C1 segment of cervical spinal cord (tissue), 14 donors: Measurements from ENCODE around the gene GPR171.
A peak's percentile ranks its signal among the peaks of the same experiment; 100 is the strongest.
"Not testable (repeated sequence)": the region's sequence is repeated elsewhere in the genome, so short reads cannot be mapped to it uniquely, and the experiment has no call there.

ENCODE experiments used
- DNase-seq, 14 donors: peaks; one replicate each; lab custom pipeline; 2025; lab: John Stamatoyannopoulos, UW

Gene GPR171, protein sequence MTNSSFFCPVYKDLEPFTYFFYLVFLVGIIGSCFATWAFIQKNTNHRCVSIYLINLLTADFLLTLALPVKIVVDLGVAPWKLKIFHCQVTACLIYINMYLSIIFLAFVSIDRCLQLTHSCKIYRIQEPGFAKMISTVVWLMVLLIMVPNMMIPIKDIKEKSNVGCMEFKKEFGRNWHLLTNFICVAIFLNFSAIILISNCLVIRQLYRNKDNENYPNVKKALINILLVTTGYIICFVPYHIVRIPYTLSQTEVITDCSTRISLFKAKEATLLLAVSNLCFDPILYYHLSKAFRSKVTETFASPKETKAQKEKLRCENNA

DNA sequence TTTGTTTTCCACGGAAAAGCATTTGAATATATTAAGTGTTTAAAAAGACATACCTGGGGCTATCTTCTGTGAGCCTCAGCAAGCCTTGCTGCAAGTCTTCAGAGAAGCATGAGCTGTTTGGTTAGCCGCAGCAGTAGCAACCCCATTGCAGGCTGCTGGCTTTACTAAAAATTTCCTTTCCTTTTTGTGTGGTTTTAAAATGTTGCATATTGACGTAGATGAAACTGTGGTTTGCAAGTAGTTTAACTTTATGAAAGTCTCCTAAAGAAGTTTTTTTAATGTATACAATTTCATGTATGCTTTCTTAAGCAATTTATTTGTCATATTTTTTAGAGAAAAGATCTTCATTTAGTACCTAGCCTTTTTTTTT, at the start of gene GPR171:
Gene GPR171 (minus strand): TSS at position 166 of the 370 bp plus-strand sequence. CDS start 3,830 bp downstream, outside the sequence.
- DNase-seq = no peak

DNA sequence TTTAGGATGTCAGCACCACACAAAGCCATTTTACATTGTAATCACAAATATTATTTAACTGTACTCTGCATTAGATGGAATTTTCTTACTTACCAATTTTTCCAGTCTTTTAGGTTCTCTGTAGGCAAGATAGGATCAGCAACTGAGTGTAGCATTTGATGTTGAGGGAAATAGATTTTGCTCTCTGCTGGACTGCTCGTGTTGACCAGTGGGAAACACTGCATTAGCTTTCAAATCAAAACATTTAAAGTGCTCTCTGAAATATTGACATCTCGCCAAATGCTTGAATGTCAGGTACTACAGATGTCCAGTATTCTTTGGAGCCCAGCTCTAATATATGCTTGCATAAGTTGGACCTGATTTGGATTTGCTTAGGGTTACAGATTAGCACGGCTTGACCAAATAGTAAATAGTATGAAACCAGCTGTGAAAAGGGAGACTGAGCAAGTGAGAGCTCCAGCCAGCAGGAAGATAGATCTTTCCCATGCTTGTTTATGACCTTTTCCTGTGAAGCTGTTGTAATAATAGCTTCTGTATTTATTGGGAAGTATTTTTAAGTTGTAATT, 45.8 kb upstream of the GPR171 start:
- DNase-seq = no peak

DNA sequence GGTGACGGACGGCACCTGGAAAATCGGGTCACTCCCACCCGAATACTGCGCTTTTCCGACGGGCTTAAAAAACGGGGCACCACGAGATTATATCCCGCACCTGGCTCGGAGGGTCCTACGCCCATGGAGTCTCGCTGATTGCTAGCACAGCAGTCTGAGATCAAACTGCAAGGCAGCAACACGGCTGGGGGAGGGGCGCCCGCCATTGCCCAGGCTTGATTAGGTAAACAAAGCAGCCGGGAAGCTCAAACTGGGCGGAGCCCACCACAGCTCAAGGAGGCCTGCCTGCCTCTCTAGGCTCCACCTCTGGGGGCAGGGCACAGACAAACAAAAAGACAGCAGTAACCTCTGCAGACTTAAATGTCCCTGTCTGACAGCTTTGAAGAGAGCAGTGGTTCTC, 39.0 kb upstream of the GPR171 start:
- DNase-seq = not testable (repeated sequence)

DNA sequence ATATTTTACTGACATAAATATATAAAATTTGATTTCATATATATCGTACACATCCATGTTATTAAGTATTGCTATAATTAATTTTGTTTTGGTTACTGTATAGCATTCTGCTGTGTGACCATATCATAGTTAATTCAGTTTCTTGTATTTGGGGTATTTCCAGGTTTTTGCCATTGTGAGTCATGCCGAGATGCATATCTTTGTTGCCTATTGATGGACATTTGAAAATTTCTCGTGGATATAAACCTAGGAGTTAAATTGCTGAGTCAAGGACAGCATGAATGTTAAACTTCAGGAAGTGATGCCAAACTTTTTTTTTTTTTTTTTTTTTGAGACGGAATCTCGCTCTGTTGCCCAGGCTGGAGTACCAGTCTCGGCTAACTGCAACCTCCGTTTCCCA, 33.7 kb upstream of the GPR171 start:
- DNase-seq = no peak

DNA sequence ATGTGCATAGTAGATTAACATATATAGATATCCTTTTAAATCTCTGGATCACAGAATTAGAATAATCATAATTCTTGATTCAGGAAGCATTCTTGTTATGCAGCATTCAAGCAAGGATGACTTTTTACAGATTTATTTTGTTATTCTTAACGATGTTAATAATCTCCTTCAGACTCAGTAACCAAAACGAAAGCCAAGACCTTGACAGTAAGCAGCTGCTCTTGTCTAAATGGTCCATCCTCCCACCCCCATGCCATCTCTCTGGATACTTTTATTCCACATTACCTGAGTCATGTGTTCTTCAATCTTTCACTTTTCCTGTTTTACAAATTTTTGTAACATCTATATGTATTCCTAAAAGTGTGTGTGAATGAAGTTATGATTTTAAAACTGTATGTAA, 33.3 kb upstream of the GPR171 start:
- DNase-seq = no peak

DNA sequence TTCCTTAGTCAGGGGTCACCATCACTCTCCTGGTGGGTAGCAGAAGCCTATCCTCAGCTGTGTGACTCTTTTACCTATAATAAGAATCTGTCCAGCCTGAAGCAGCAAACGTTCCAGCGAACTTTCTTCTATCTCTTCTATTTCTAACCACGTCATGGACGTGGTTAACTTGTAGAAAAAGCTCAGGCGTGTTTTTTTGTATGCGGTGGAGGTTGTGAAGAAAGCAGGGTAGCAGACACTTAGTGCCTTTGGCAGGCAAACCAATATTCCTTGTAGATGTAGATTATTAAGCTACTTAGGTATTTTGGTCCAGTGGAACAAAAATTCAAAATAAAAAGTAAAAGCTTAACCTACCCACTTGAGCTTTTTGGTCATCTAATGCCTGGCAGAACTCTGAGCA, 31.8 kb upstream of the GPR171 start:
- no peak for DNase-seq

DNA sequence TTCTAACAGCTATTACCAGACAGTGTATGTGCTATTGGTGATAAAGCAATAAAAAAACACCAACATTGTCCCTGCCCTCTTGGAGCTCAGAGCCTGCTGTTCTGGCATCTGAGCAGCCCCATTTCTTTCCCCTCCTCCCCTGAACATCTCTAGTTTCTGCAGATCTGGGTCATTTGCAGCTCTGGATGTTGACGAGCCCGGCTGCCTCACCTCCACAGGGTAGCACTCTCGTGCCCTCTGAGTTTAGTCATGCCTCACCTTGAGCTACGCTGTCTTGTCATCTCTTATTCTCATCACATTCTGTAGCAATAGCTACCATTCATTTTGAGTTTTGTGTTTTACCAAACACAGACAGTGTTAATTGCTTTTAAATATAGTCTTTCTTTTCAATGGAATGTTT, 30.0 kb upstream of the GPR171 start:
- DNase-seq = no peak

DNA sequence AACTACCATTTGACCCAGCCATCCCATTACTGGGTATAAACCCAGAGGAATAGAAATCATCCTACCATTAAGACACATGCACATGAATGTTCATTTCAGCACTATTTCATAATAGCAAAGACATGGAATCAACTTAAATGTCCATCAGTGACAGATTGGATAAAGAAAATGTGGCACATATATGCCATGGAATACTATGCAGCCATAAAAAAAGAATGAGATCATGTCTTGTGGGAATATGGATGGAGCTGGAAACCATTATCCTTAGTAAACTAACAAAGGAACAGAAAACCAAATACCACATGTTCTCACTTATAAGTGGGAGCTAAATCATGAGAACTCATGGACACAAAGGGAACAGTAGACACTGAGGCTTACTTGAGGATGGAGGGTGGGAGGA, 29.4 kb upstream of the GPR171 start:
- not testable (repeated sequence) for DNase-seq

DNA sequence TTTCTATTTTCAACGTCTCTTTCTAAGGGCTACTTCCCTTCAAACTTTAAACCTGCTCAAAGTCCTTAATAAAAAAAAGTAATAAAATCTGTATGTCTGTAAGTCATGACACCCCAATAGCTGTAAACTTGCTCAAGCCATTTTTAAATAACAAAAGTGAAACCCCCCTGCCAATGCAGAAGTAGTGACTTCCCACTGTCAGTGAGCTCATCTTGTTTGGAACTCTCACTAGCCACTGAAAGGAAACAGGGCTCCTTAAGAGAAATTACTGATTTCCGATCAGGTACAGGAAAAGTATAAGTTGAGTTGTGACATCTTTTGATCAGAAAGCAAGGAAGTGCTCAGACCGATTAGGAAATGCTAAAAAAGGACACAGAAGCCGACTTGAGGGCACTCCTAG, 27.6 kb upstream of the GPR171 start:
- DNase-seq = no peak

DNA sequence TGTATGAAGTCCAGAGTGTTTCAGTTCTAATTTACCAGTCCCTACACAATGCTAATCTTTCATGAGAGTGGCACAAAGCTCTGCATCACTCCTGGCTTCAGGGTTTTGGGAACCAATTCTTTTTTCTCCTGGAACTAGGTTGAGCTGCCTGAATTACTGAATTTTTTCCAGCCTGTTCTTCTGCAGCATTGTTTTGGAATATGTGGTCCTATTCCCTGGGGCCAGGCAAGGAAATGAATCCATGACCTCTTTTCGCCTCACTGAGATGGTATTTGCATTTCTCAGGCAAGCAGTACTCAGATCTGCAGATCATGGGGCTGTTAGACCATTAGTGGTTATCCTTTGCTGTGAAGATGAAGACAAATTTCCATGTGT, 25.6 kb upstream of the GPR171 start:
- no peak for DNase-seq

DNA sequence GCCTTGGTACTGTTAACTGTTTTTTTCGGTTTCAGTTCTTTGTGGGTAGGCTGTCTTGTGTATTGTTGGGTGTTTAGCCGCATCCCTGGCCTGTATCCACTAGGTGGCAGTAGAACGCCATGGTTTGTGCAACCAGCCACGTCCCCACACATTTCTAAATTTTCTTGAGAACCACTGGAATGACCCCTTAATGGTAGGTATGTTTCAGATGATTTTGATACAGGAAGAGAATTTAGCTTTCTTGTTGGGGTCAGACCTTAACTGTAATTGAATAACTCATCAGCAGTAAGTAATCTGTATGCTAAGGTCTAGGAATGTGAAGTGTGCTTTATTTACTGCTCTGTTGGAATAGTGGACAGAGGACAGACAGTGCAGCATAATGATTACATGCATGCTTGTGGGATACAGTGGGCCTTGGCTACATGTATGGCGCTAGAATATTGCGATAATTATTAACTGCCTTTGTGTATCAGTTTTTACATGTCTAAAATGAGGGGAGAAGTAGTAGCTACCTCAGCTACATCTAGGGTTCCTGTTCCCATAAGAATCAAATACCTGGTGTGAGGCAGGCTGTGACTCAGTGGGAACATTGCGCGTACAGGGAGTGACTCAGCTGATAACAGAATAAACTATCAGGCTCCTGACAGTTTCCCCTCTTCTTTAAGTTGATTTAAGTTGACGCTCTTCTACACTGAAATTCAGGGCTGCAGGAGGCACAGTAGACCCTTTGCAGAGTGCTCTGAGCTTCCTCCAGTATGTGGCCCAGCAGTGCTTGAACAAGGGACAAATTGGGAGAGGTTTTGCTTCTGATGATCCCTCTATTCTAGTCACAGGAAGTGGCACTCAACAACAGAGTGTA, 25.0 kb upstream of the GPR171 start:
- peak in 12 of 14 donors; percentile 1 to 78 (median 46) for DNase-seq

DNA sequence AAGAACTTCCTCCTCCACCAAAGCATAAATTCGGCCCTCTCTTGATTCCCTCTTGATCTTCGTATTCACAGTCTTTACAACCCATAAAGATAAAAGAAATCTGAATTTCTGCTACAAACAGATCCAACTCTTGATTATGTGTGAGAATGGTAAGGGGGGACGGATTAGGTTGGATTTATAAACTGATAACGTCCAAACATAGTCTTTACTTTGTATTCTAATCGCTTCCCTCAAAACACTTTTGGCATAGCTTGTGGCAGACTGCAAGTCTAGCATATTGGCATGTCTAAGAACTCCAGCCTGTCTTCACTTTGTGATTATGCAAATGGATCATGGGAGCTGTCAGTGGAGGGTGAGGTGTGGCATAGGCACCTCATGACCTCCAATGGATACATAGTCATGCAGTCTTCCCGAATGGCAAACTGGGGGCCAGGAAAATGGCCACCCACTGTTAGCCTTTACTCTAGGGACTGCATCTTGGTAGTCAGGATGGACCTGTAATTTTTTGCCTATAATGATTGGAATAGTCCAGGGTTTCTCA, 24.3 kb upstream of the GPR171 start:
- DNase-seq = peak in 1 of 14 donors; percentile 31

DNA sequence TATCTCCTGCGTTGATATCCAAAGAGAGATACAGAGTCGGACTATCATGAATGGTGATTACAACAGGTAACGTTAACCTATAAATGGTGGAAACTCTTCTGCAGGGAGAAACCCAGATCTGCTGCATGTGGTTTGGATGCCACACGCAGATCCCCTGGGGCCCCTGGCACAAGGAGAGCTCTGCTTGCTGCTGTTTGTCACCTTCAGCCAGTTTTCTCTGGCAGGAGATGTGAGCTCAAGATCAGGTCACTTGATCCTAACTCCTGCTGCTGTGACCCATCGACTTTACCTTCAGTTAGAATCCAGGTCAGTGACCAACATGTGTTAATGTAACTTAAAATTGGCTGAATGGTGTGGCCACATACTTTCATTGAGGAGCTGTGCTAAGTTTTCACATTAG, 23.8 kb upstream of the GPR171 start:
- no peak for DNase-seq

DNA sequence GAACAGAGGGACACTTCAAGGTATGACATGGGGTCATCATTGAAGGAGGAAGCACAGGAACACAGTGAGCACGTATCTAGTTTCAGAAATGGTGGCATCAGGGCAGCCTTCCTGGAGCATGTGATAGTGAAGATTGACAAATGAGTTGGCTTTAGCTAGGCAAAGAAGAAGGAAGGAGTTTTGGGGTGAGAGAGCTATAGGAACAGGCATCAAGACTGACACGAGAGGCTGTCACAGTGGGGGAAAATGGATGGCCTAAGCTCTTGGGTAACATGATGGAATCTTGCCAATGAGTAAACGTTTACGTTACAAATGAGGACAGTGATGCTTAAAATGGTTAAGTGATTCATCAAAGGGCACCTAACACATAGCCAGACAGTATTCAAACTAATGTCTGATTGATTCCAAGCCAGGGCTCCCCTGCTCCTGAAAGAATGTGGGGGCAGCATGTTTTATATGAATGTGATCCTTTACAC, 23.1 kb upstream of the GPR171 start:
- no peak for DNase-seq

DNA sequence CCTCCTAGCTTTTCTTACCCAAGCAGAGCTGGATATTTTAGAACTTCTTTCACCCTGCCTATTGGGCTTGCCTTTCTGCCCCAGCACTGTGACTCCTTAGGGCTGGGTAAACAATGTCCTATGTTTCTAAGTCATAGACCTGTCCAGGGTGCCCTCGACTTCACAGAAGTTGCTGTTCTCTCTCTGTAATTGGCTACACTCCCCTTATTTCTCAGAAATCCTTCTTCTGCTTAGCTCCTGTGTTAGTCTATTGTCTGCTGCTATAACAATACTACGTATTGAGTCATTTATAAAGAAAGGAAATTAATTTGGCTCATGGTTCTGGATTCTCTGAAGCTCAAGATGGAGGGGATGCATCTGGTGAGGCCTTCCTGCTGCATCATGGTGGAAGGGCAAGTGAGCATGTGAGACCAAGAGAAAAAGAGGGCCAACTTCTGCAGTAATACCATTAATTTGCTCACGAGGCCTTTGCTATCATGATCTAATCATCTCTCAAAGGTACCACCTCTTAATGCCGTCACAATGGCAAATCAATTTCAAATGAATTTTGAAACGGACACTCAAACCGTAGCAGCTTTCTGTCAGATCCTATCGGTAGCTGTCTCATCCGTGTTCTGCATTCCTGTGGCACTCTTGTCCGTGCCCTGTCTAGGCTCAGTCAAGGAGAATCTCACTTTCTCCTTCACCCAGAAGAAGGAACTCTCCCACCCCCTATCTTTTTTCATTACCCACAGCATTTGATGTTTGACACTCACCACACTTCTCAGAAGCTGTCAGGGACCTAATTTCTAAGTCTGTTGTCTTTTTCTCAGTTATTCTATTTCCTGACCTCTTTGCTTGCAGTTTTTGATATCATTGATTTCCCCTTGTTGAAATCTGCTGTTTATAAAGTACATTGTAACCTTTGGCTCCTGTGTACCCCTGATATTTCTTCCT, 22.3 kb upstream of the GPR171 start:
- no peak for DNase-seq

DNA sequence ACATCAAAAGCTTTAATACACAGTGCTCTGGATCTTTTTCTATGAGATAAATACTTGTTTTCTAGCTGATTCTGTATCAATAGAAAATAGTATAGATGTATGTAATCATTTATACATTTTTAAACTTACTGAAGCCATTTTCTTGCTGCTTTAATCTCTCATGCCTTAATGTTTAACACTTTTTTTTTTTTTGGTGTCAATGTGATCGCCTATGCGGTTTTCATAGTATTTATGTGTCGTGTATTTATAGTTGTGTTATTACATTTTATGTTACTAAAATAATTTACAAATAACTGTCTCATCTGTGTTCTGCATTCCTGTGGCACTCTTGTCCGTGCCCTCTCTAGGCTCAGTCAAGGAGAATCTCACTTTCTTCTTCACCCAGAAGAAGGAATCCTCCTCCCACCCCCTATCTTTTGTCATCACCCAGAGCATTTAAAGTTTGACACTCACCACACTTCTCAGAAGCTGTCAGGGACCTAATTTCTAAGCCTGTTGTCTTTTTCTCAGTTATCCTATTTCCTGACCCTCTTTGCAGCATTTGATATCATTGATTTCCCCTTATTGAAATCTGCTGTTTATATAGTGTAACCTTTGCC, 21.4 kb upstream of the GPR171 start:
- no peak for DNase-seq

DNA sequence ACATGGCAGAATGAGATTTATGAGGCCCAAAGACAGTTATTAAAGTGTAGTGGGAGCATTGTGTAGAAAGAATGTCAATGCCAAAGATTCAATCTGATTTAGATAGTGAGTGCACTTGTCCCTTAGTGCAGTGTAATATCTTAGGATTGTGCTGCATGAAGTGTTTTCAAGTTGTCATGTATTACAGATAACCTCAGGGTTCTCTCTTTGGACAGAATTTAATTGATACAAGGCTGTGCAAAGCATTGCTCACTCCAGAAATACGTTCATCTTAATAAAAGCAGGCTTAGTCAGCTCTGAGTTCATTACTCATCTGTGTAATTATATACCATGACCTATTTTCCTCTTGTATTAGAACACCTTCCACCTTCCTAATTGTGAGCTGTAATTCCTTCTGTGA, 16.0 kb upstream of the GPR171 start:
- no peak for DNase-seq

DNA sequence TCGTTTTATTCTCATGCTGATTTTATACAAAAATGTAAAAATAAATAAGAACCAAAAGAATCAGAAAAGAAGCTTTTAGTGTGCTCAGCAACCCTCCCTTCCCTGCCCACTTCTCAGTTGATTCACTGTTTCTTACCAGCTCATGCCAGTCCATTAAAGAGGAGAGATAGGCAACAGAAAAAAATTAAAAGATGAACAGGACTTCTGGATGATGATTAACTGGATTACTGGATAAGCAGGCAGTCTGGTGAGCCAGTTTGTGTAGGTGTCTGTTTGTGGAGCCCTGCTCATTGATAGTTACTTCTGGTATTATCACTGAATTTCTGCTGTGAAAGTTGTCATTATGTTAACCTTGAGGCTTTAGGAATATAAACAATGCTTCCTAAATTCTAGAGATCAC, 15.1 kb upstream of the GPR171 start:
- no peak for DNase-seq

DNA sequence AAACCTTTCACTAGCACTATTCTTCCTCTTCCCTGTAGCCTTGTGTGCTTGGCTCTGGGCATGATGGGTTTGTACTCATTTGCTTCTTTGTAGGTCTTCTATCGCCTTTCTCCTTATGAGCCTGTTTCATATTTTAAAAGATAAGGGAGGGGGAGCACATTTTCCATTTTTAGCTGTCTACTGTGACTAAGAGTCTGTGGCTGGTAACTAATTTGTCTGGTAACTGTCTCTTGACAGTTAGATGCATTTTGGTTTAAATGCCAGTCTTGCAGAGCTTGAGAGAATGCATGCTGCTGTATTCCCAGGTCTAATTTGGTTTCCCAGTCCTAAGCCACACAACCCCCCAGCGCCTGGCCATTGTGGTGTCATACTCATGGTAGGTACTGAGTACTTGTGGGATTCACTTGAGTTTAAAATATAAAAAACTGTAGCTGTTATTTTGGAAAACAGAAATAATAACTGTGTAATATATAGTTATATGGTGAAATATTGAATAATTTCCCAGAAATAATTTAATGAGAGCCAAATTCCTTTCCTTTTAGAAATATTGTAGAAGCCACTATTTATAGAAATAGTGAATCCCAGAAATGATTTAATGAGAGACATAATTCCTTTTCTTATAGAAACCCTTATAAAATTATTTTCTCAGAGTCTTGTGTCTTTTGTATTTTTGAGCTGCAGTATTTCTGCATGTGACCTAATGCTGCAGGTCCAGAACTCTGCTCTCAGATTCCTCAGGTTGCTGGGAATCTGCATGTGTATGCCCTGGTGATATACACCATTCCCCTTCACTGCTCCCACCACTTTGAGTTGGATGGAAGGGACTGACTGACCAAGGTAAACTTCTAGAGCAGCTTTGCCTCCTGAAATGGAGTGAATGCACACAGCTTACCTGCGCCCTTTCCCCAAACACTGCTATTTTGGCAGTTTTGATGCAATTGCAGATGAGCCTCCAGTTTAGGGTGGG, 13.9 kb upstream of the GPR171 start:
- no peak for DNase-seq

DNA sequence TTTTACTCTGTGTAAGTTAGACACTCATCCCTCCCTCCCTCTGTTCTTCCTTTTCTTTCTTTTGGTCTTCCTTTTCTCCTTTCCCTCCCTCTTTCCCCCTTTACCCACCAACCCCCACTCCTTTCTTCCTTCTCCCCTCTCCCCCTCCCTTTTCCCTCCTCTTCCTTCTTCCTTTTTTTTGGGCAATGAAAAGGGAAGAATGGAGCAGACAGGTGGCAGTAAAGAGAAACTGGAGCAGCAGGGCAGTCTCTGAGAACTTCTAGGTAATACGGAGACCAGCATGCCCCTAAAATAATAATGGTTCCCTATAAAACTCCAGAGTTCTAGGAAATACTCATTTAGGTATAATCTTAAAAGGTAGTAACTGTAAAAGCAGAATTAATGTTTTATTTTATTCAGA, 11.4 kb upstream of the GPR171 start:
- DNase-seq = no peak
